ENCODE measurements around the gene XRCC3. TPM values are rescaled to one million over a fixed set of nuclear protein-coding genes. Genes with fewer than 3 reads are reported as not detected.

Gene XRCC3
- total RNA-seq, 2 donors from 2014 or later = 39.2 to 42.6 TPM

DNA sequence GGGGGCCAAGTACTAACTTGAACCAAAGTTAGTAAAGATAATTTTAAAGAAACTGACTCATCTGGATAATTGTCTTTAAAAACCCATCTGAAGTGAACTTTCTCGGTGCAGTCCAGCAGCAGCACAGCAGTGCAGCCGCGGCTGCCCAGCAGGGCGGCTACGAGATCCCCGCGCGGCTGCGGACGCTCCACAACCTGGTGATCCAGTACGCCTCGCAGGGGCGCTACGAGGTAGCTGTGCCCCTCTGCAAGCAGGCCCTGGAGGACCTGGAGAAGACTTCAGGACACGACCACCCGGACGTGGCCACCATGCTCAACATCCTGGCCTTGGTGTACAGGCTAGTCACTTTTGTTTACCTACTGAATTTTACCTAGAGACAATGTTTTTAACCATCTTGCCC is 52.7 kb downstream of the XRCC3 start:
- Mint-ChIP-seq H3K4me1 (no peaks in the 10 kb centered on the region), H3K36me3 (ENCODE audit: low read depth) (peaks cover 67% of the 10 kb centered on the region), H3K4me3 (no peak overlapping the region), H3K27me3 (ENCODE audit: insufficient read depth) (no peaks in the 10 kb centered on the region), H3K27ac (peak overlapping the region; percentile 0), H3K9me3 (no peaks in the 10 kb centered on the region)
- no peak overlapping the region for H3K4me3 ChIP-seq (ENCODE audit: low read length)
- no peak for DNase-seq
- TF ChIP-seq, protein P1, sequence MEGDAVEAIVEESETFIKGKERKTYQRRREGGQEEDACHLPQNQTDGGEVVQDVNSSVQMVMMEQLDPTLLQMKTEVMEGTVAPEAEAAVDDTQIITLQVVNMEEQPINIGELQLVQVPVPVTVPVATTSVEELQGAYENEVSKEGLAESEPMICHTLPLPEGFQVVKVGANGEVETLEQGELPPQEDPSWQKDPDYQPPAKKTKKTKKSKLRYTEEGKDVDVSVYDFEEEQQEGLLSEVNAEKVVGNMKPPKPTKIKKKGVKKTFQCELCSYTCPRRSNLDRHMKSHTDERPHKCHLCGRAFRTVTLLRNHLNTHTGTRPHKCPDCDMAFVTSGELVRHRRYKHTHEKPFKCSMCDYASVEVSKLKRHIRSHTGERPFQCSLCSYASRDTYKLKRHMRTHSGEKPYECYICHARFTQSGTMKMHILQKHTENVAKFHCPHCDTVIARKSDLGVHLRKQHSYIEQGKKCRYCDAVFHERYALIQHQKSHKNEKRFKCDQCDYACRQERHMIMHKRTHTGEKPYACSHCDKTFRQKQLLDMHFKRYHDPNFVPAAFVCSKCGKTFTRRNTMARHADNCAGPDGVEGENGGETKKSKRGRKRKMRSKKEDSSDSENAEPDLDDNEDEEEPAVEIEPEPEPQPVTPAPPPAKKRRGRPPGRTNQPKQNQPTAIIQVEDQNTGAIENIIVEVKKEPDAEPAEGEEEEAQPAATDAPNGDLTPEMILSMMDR (conservative IDR thresholded peaks at IDR 0.05) = no peak
- peaks cover 78% of the 10 kb centered on the region for H3K36me3 ChIP-seq (ENCODE audit: control insufficient read depth, insufficient read depth, low read length)
- H3K9ac ChIP-seq (ENCODE audit: extremely low read depth, low read length, poor library complexity, severe bottlenecking) = no peak overlapping the region
- no peaks in the 10 kb centered on the region for H3K27me3 ChIP-seq (ENCODE audit: control insufficient read depth, insufficient read depth, low read length, poor library complexity, severe bottlenecking)
- no peaks in the 10 kb centered on the region for H3K9me3 ChIP-seq (ENCODE audit: control insufficient read depth, low read length)
- H3K4me1 ChIP-seq (ENCODE audit: control insufficient read depth, insufficient read depth, low read length) = no peaks in the 10 kb centered on the region
- 95 to 96% methylated on average over 14 to 17 of the region's 17 CpGs for WGBS, 2 experiments (ENCODE audit: insufficient coverage in 1 of 2, insufficient read length in 1 of 2)
- H3K27ac ChIP-seq (ENCODE audit: low read depth, low read length) = no peak overlapping the region

DNA sequence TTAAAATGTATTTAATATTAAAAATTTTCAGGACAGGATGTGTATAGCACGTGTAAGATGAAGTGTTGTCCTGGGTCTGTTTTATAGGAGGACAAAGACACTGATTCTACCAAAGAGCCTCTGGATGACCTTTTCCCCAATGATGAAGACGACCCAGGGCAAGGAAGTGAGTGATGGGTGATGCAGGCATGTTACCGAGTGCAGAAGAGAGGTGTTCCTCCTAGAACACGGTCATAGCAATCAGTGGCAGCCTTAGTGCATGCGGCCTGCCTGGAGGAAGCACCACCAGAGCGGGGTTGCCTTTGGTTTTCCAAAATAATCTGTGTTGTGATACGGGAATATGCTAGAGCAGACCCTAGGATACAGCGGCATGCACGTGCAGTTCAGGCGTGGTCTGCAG is 53.2 kb downstream of the XRCC3 start:
- Histone ChIP-seq H3K9ac (ENCODE audit: extremely low read depth, low read length, poor library complexity, severe bottlenecking) (no peak overlapping the region), H3K4me3 (ENCODE audit: low read length) (no peak overlapping the region), H3K9me3 (ENCODE audit: control insufficient read depth, low read length) (no peaks in the 10 kb centered on the region), H3K27ac (ENCODE audit: low read depth, low read length) (no peak overlapping the region), H3K27me3 (ENCODE audit: control insufficient read depth, insufficient read depth, low read length, poor library complexity, severe bottlenecking) (no peaks in the 10 kb centered on the region), H3K4me1 (ENCODE audit: control insufficient read depth, insufficient read depth, low read length) (no peaks in the 10 kb centered on the region), H3K36me3 (ENCODE audit: control insufficient read depth, insufficient read depth, low read length) (peaks cover 78% of the 10 kb centered on the region)
- Mint-ChIP-seq H3K27ac (peak overlapping the region; percentile 0), H3K27me3 (ENCODE audit: insufficient read depth) (no peaks in the 10 kb centered on the region), H3K4me1 (no peaks in the 10 kb centered on the region), H3K36me3 (ENCODE audit: low read depth) (peaks cover 73% of the 10 kb centered on the region), H3K4me3 (no peak overlapping the region), H3K9me3 (no peaks in the 10 kb centered on the region)
- TF ChIP-seq, protein P1 (conservative IDR thresholded peaks at IDR 0.05) = no peak
- DNase-seq = no peak
- 97 to 100% methylated on average over 9 to 10 of the region's 10 CpGs for WGBS, 2 experiments (ENCODE audit: insufficient coverage in 1 of 2, insufficient read length in 1 of 2)

DNA sequence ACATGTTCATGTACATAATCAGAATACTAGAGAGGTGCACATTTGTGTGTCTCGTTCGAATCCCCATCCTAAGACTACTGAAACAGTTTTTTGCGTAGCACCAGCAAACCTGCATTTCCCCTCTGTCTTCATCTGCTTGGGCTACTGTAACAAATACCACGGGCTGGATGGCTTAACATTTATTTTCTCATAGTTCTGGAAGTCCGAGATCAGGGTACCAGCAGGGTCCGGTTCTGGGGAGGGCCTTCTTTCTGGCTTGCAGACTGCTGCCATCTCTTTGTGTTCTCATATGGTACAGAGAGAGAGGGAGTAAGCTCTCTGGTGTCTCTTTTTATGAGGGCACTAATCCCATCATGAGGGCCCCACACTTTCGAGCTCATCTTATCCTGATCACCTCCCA is 55.6 kb downstream of the XRCC3 start:
- 96 to 98% methylated on average over 7 of the region's 7 CpGs for WGBS, 2 experiments (ENCODE audit: insufficient coverage in 1 of 2, insufficient read length in 1 of 2)
- Mint-ChIP-seq H3K4me1 (no peaks in the 10 kb centered on the region), H3K9me3 (no peaks in the 10 kb centered on the region), H3K27me3 (ENCODE audit: insufficient read depth) (no peaks in the 10 kb centered on the region), H3K4me3 (no peak overlapping the region), H3K36me3 (ENCODE audit: low read depth) (peaks cover 74% of the 10 kb centered on the region), H3K27ac (peak overlapping the region; percentile 15)
- Histone ChIP-seq H3K27ac (ENCODE audit: low read depth, low read length) (no peak overlapping the region), H3K36me3 (ENCODE audit: control insufficient read depth, insufficient read depth, low read length) (peaks cover 84% of the 10 kb centered on the region), H3K4me3 (ENCODE audit: low read length) (no peak overlapping the region), H3K9ac (ENCODE audit: extremely low read depth, low read length, poor library complexity, severe bottlenecking) (no peak overlapping the region), H3K9me3 (ENCODE audit: control insufficient read depth, low read length) (no peaks in the 10 kb centered on the region), H3K27me3 (ENCODE audit: control insufficient read depth, insufficient read depth, low read length, poor library complexity, severe bottlenecking) (no peaks in the 10 kb centered on the region), H3K4me1 (ENCODE audit: control insufficient read depth, insufficient read depth, low read length) (no peaks in the 10 kb centered on the region)
- DNase-seq = no peak
- TF ChIP-seq, protein P1 (conservative IDR thresholded peaks at IDR 0.05) = no peak
